NOMO-1 (cell line): Measurements from ENCODE around the gene PLAAT3.
"Not testable (repeated sequence)": the region's sequence is repeated elsewhere in the genome, so short reads cannot be mapped to it uniquely, and the experiment has no call there.

Experiments used
- DNase-seq, 2 experiments: peaks; one replicate each; lab custom pipeline; 2025; ENCODE audit not compliant: unreplicated experiment in 2 of 2; lab: John Stamatoyannopoulos, UW

The PLAAT3 gene

DNA sequence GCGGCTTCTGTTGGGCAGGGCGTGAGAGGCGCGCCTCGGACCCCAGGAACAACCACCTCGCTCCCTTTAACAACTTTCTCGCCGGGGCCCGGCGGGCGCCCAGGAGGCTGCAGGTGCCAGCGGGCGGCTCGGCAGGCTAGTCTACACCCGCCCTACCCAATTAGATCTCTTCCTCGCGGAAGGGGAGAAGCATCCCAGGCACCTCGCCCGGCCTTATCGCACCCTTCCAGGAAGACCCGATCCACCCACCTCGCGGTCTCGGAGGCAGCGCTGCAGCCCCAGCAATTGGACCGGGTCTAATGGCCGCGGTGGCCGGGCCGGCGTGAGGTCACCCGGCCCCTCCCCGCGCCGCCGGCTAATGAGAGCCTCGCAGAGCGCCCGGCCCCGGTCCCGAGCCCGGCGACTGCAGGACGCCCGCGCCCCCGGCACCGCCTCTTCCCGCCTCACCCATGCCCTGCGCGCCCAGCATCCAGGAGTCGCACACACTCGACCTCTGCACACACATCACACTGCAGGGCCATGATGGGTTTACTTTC is at the start of gene PLAAT3:
TSS of gene PLAAT3 (minus strand) at position 298 of the 536 bp plus-strand sequence. CDS start 419 bp downstream, outside the sequence.
- DNase-seq: peak in 1 of 2 experiments; percentile 47

DNA sequence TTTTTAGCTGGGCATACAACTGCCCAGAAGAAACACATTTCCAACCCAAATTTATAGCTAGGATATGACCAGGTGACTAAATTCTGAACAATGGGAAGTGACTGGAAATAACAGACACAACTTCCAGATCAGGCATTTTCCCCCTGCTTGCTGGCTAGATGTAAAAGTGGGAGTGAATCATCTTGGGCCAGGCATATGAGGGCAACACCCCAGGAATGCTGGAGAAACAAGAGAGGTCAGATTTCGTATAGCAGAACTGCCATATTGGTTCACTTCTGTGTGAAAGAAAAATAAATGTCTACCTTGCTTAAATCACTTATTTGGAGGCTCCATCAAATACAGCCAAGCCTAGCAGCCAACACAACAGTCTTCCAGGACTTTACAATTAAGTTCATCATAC is 49.6 kb upstream of the PLAAT3 start:
- no peak for DNase-seq

DNA sequence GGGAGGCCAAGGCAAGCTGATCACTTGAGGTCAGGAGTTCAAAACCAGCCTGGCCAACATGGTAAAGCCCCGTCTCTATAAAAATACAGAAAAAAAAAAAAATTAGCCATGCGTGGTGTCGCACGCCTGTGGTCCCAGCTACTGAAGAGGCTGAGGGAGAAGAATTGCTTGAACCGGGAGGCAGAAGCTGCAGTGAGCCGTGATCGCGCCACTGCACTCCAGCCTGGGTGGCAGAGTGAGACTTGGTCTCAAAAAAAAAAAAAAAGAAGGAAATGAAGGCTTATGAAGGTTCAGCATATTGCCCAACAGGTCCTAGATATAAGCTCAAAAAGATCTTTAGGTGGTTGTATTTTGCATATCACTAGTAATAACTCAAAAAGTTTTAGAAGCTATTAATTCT is 46.7 kb upstream of the PLAAT3 start:
- no peak for DNase-seq

DNA sequence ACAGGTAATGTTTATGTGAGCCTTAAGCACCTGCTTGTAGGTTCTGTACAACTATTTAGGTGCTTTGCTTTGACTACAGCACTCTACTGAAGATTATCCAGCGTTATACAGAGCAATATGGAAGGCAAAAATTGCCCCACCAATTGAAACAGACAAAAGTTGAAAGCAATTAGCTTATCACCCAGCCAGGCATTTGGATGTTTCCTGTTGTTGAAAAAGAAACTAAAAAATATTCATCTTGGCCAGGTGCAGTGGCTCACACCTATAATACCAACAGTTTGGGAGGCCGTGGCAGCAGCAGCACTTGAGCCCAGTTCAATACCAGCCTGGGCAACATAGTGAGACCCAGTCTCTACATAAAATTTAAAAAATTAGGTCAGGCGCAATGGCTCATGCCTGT is 38.4 kb upstream of the PLAAT3 start:
- no peak for DNase-seq

DNA sequence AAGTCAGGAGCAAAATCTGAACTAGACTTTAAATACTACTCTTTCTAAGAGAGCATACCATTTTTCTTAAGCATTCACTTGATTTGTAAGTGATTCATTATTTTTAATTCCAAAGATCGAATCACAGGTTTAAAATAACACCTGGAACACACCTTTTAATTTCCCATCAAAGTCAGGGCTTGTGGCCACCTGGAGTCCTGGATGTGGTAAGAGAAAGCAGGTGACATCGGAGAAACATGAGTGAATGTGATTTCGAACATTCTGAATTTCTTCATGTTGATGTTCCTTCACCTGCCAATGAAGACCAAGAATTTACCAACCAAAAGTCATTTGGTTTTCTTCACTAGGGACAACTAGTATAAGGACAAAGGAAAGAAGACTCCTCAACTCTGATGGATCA is 29.0 kb upstream of the PLAAT3 start:
- no peak for DNase-seq

DNA sequence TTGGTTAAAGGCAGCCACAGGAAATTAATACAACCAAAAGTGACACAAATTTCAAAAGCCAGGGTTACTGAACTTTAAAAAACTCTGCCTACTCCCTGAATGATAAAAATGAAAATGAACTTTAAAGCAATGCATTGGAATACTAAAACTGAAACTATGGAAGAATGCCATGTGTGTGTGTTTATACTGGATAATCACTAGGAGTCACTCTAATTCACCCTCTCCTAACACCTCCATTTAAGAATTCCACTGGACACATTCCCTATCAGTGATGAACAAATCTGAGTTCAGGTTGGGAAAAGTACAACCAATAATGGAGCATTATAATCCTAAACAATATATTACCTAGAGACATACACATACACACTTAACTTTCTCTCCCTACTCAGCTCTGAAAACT is 27.5 kb upstream of the PLAAT3 start:
- no peak for DNase-seq

DNA sequence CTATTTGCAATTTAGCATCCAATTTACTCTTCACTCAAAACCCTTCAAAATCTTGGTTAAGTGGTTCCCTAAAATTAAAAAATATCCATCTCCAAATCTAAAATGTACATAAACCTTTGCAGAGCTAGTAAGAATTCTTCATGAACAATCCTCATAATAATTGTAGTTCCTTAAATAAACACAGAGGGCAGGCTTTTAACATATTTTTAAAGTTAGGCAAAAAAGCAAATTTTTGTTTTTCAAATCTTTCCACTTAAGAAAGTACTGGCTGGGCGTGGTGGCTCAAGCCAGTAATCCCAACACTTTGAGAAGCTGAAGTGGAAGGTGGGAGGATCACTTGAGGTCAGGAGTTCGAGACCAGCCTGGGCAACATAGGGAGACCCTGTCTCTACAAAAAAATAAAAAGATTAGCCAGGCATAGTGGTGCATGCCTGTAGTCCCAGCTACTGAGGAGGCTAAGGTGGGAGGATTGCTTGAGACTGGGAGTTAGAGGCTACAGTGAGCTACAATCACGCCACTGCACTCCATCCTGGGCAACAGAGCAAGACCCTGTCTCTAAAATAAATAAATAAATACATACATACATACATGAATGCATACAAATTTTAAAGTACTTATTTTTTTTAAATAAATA is 25.1 kb upstream of the PLAAT3 start:
- peak in 1 of 2 experiments; percentile 4 for DNase-seq

DNA sequence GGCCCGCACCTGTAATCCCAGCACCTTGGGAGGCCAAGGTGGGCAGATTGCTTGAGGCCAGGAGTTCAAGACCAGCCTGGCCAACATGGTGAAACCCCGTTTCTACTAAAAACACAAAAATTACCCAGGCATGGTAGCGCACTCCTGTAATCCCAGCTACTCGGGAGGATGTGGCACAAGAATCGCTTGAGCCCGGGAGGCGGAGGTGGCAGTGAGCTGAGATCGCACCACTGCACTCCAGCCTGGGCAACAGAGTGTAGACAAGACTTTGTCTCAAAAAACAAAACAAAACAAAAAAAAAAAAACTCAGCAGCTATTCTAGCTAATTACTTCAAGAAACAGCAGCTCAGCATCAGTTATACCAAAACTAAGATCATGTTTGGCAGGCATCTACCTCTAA is 24.2 kb upstream of the PLAAT3 start:
- DNase-seq: not testable (repeated sequence)

DNA sequence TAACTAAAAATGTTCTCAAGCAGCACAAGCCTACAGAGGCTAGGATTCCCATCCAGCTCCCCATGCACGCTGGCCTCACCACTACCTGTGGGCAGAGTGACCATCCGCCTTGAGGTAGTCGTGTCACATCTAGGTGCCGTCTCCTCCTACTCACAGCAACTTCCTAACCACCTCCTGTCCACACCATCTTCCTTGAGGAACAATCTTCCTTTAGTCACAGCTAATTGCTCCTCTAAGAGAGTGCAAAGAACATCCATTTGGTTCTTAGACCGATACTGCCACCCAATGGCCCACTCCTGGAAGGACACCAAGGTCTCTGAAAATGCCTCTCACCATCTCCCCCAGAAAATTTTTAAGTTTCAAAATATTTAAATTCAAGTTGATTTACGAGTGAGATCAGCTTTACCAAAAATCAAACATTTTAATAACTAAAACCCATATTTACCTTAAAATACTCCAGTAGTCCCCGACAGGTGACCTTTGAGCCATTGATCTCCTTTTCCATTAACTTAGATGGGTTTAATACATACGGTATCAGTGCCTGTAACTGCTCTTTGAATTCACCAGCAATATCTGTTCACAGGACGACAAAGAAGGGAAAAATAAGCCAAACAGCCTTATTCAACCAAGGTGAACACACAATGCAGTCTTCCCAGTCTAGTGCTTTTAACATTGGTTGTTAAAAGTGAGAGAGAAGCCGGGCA is 21.7 kb upstream of the PLAAT3 start:
- peak; percentile 10 to 53 for DNase-seq

DNA sequence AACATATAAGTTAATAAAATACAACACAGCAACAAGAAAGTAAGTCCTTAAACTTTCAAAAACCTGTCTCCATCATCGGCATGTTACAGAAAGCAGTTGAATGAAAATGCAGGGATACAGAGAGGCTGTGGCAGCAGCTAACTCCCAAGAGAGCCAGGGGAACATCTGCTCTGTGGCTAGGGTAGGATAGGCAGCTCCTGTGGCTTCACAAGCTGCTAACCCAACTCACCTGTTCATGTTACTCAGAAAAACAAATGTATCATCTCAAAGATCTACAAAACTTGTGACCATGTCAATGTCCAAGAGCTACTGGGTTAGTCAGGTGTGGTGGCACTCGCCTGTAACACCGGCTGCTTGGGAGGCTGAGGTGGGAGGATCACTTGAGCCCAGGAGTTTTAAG is 15.2 kb upstream of the PLAAT3 start:
- DNase-seq: no peak

DNA sequence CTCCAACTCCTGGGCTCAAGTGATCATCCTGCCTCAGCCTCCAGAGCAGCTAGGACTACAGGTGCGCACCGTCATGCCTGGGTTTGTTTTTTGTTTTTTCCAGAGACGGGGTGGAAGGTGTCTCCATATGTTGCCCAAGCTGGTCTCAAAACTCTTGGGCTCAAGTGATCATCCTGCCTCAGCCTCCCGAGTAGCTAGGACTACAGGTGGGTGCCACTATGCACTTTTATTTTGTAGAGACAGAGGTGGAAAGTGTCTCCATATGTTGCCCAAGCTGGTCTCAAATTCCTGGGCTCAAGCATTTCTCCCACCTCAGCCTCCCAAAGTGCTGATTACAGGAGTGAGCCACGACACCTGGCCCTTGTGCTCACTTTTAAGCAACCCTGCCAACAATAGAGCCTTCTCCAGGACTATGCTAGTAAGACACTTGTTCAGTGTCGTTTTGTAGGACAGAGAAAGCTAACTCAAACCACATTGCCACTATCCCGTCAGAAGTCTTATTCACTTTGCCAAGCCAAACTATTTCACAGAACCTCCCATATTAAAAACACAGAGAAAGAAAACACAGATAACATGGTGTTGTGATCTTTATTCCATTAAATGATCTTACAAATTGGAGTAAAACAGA is 9.4 kb upstream of the PLAAT3 start:
- DNase-seq: no peak

DNA sequence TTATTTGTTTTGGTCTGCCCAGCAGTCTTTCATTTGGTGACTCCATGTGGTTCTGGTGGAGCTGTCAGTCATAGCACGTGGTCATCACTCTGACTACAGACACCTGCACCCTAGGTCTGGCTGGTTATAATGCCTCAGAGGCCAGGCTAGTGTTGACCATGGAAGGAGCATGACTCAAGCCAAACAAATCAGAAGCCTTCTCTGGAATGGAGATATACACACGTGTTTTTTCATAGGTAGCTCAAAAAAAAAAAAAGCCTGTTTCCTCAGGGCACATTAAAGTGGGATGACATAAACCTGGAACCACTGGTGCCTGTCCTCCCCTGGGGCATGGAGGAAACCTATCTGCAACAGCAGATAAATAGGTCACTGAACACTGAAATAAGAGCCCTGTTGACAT is 8.1 kb upstream of the PLAAT3 start:
- no peak for DNase-seq

DNA sequence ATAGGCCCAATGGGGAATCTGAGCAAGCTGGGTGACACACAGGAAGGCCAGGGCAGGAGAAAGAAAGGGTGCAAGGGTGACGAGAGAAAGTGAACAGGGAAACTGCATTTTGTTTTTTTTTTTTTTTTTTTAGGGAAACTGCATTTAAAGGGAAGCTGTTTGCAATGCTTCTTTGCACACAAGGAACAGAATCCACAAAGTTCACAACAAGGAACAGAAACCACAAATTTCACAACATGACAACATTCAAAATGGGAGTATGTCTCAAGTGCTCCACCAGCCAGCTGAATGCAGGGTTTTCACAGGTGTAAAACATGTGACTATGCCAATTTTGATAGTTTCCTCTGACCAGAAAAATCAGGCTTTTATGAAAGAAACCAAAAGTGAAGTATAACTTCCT is 6.8 kb upstream of the PLAAT3 start:
- peak; percentile 83 to 98 for DNase-seq

DNA sequence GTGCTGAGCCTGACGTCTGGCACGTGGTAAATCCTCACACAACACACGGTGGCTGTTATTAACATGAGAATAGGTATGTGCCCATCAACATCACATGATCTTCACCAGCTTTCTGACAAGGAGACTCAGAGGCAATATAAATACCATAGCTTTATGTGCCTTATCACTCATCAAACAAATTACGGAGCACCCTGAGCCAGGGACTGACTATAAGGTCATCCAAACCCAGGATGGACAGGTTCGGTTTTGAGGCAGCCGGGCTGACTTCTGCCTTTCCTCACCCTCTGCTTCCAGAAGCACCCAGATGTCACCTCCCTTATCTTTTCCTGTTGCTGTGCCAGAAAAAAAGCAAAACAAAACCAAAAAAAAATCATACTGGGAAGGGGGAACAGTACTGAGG is 5.7 kb upstream of the PLAAT3 start:
- DNase-seq: no peak

DNA sequence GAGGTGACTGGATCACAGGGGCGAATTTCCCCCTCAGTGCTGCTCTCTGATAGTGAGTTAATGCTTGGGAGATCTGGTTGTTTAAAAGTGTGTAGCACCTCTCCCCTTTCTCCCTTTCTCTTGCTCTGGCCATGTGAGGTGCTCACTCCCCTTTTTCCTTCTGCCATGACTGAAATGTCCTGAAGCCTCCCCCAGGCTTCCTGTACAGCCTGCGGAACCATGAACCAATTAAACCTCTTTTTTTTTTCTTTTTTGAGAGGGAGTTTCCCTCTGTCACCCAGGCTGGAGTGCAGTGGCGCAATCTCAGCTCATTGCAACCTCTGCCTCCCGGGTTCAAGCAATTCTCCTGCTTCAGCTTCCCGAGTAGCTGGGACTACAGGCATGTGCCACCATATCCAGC is 3.5 kb upstream of the PLAAT3 start:
- not testable (repeated sequence) for DNase-seq

DNA sequence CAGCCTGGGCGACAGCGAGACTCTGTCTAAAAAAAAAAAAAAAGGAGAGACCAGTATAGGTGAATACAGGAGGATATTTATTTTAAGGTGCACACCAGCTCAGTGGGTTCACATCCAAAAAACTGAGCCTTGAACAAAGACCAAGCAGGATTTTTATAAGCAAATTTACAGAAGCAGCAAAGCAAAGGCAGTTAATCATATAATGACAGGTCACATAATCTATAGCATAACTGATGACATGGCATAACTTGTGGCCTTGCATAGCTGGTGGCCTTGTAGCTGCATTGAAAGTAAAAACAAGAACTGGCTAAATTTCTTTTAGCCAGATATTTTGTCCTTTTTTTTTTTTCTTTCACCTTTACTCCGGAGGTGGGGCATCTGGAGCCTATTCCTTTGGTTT is 2.7 kb upstream of the PLAAT3 start:
- peak in 1 of 2 experiments; percentile 29 for DNase-seq

DNA sequence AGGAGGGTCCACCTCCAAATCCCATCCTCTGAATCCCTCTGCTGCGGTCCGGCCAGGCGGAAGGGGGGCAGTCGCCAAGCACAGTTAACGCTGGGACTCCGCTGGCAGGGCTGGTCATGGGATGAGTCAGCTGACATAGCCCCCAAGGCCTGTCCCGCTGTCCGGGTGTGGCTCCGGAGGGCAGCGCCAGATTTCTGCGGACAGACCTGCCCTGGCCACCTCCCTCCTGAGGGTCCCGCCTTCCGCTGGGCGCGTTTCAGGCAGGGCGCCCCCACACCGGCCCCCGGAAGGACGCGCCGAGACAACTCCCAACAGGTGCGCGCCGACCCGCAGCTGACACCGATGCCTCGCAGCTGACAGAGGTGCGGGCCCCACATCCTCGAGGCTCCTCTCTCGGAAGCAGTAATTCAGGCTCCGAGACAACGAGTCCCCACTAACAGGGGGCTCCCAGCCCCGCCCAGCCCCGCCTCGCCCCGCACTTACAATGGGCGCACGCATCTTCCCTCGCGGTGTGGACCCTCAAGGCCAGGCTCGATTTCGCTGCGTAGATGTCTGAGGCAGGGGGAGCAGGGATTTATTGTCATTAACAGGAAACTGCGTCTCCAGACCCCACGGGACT is 607 bp downstream of the PLAAT3 start:
- DNase-seq: no peak

DNA sequence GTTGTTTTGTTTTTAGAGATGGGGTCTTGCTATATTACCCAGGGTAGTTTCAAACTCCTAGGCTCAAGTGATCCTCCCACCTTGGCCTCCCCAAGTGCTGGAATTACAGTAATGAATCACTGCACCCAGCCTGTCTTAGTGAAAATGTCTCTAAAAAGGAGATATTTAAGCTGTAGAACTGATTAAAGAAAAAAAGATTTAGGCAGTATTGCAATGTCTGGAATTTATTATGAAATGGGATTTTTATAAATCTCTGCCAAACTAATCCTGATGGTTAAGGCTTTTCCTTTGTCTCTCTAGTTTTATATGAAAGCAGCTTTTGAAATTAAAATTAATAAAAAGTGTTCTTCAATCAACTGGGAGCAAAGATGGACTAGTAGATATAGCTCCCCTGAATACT is 2.1 kb downstream of the PLAAT3 start:
- no peak for DNase-seq

DNA sequence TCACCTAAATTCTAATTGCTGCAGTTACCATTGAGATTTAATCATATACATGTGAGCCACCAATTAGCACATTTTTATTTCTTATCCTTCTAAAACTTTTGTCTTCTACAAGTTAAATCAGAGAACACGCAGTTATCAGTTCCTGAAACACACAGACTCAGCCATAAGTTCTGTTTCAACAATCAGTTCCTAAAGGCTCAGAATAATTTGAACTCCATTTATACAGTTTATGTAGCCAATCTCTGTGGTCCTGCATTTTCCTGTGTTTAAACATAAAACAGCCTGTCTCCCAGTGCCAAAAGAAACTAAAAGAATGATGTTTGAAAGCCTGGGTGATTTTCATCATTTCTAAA is 2.9 kb downstream of the PLAAT3 start:
- no peak for DNase-seq

DNA sequence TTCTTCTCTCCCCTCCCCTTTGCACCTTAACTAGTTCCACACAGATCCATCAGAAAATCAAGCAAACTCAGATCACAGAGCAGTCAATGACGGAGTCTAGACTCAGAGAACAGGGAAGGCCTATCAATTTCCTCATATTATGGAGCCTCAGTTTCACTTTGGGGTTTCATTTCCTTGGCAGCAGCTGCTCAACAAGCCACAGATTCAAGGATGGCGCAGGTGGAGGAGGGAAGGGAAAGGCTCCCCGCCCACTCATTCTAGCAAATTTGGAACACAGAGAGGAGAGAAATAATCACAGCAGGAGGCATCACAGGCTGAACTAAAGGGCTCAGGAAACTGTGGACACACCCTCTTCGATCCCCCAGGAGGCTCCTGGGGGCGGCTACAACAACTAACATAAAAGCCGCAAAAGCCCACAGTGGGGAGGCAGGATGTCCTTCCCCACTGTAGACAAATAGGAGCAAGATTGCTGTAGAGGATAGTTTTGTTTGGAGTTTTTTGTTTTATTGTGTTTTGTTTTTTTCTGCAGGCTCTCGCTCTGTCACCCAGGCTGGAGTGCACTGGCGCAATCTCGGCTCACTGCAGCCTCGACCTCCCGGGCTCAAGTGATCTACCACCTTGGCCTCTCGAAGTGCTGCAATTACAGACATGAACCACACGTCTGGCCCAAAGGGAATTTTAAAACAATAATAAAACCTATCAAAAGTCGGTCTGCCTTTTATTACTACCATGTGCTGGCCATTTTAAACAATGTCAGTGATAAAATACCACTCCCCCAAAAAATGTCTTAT is 3.4 kb downstream of the PLAAT3 start:
- DNase-seq: peak in 1 of 2 experiments; percentile 32
